SK-N-SH treated with all-trans-retinoic acid at 6 μM for 48 hours (cell line): ENCODE data around the gene CRCP.
A peak's percentile ranks its signal among the peaks of the same experiment; 100 is the strongest.

ENCODE experiments used
- ATAC-seq: fragments of 200-7000 bp; cut with Tn5 transposase; 3 replicates; pipeline ENCODE4 v1.9.1; 2020; ENCODE audit warnings: mild to moderate bottlenecking, moderate library complexity
- BACH2 ChIP-seq: fragments of 250-450 bp; sonication (Bioruptor Pico); IDR thresholded peaks from 2 replicates; pipeline ENCODE4 v1.9.0; 2021; ENCODE audit warnings: mild to moderate bottlenecking, borderline replicate concordance
- CREB5 ChIP-seq: fragments of 250-450 bp; sonication (Bioruptor Pico); IDR thresholded peaks from 2 replicates; pipeline ENCODE4 v1.5.1; 2020; ENCODE audit warnings: low read depth, mild to moderate bottlenecking, moderate library complexity
- POU6F1 ChIP-seq: fragments of 250-450 bp; sonication (Bioruptor Pico); IDR thresholded peaks from 2 replicates; pipeline ENCODE4 v1.8.0; 2021; ENCODE audit warnings: low read depth, mild to moderate bottlenecking, moderate library complexity, borderline replicate concordance
- PPARA ChIP-seq: fragments of 250-450 bp; sonication (Bioruptor Pico); IDR thresholded peaks from 2 replicates; pipeline ENCODE4 v1.5.0; 2020; ENCODE audit warnings: mild to moderate bottlenecking, borderline replicate concordance
- ZC3H10 ChIP-seq: fragments of 250-450 bp; sonication (Bioruptor Pico); IDR thresholded peaks from 2 replicates; pipeline ENCODE4 v1.5.1; 2021; ENCODE audit warnings: mild to moderate bottlenecking, moderate library complexity
- ZFP3 ChIP-seq: fragments of 250-450 bp; sonication (Bioruptor Pico); IDR thresholded peaks from 2 replicates; pipeline ENCODE4 v1.5.0; 2020; ENCODE audit warnings: mild to moderate bottlenecking, moderate library complexity
- ZNF70 ChIP-seq: fragments of 450-650 bp; formaldehyde crosslinking; IDR thresholded peaks from 2 replicates; pipeline ENCODE4 v1.5.0; 2020; ENCODE audit warnings: mild to moderate bottlenecking, moderate library complexity

The CRCP gene

DNA sequence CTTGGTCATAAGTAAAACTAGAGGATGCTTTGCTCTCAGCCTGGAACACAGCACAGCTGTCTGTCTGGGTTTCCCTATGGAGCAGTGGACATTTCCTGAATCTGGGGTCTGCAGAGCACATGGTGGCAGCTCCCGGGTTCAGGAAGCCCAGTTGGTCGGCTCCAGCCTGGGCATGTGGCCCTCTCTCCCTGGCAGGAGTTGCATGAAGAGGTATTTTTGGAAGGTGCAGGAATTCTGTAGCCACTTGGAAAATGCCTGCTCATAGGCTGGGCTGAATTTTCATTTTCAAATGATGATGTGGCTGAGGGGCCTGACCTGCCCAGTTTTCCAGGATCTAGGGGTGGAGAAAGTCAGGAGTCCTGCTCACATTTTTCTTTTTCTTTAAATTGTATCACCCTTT lies 83.8 kb downstream of the CRCP start:
- ATAC-seq, result peak; percentile 35
- no peak for TF ChIP-seq BACH2 (CRISPR knock-in tag)
- no peak for TF ChIP-seq CREB5 (CRISPR knock-in tag)
- no peak for TF ChIP-seq ZNF70 (CRISPR knock-in tag)
- TF ChIP-seq PPARA (CRISPR knock-in tag), result no peak
- no peak for TF ChIP-seq ZC3H10

DNA sequence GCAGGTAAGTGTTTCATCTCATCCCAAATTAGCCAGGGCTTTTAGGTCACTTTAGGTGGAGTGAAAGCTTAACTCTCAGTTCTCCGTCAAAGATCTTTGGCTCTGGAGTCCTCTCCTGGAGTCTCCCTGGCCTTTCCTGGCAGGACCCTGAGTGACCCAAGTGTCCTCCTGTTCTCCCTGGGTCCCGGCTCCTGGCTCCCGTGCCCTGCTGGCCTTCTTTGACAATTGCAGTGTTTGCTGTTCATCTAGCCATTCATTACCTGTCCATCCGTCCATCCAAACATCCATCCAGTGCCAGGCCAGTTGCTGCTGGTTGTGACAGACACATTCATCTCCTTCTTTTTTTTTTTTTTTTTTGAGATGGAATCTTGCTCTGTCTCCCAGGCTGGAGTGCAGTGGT lies 84.3 kb downstream of the CRCP start:
- ATAC-seq, result peak; percentile 30; the same call in 2 of the 3 replicates
- TF ChIP-seq ZC3H10 (no peak), ZNF70 (CRISPR knock-in tag) (no peak), ZFP3 (CRISPR knock-in tag) (no peak)

GRCh38 chr7:66202441-66202840 lies 87.8 kb downstream of the CRCP start:
- no peak for TF ChIP-seq POU6F1 (CRISPR knock-in tag)
- no peak for ATAC-seq
